ENCODE measurements around the gene LRRC8E.
A peak's percentile ranks its signal among the peaks of the same experiment; 100 is the strongest.

The LRRC8E gene

GRCh38 chr19:7868671-7869452 lies 19.4 kb upstream of the LRRC8E start:
- H3K9me3 ChIP-seq (replicated peaks in 1 of 11): no peaks in the 10 kb centered on the region
- no peaks in the 10 kb centered on the region for H3K36me3 ChIP-seq
- peaks cover 0 to 50% (median 21%) of the 10 kb centered on the region in 11 experiments; a peak in 16 of 22 replicates for H4K20me1 ChIP-seq
- TF ChIP-seq Cebpa-rat (IDR thresholded peaks at IDR 0.05): no peak
- H3K4me1 ChIP-seq: peaks cover 59 to 78% (median 74%) of the 10 kb centered on the region in 10 experiments
- H3K9ac ChIP-seq: peak overlapping the region; percentile 22 to 68 (median 44); a peak in 16 of 22 replicates
- peak overlapping the region; percentile 49 to 67 (median 57) for H3K4me3 ChIP-seq
- H3K4me2 ChIP-seq: peak overlapping the region; percentile 90 to 100 (median 96)
- peaks cover 15 to 39% (median 21%) of the 10 kb centered on the region in 11 experiments for H3K27me3 ChIP-seq
- peak overlapping the region in 8 of 11 experiments; percentile 8 to 39 (median 33); a peak in 8 of 22 replicates for H3K27ac ChIP-seq

GRCh38 chr19:7869453-7869909 lies 18.8 kb upstream of the LRRC8E start:
- H3K27me3 ChIP-seq: peaks cover 9 to 39% (median 15%) of the 10 kb centered on the region in 11 experiments; a peak in 20 of 22 replicates
- H3K36me3 ChIP-seq: no peaks in the 10 kb centered on the region
- H3K9me3 ChIP-seq (replicated peaks in 1 of 11): no peaks in the 10 kb centered on the region
- peak overlapping the region; percentile 49 to 67 (median 57) for H3K4me3 ChIP-seq
- peak overlapping the region; percentile 90 to 100 (median 96) for H3K4me2 ChIP-seq
- peaks cover 0 to 47% (median 17%) of the 10 kb centered on the region in 11 experiments; a peak in 12 of 22 replicates for H4K20me1 ChIP-seq
- peaks cover 57 to 78% (median 73%) of the 10 kb centered on the region in 10 experiments for H3K4me1 ChIP-seq
- no peak for TF ChIP-seq Cebpa-rat (IDR thresholded peaks at IDR 0.05)
- peak overlapping the region; percentile 22 to 68 (median 44); a peak in 16 of 22 replicates for H3K9ac ChIP-seq
- peak overlapping the region in 4 of 11 experiments; percentile 4 to 33 (median 32); a peak in 4 of 22 replicates for H3K27ac ChIP-seq

DNA sequence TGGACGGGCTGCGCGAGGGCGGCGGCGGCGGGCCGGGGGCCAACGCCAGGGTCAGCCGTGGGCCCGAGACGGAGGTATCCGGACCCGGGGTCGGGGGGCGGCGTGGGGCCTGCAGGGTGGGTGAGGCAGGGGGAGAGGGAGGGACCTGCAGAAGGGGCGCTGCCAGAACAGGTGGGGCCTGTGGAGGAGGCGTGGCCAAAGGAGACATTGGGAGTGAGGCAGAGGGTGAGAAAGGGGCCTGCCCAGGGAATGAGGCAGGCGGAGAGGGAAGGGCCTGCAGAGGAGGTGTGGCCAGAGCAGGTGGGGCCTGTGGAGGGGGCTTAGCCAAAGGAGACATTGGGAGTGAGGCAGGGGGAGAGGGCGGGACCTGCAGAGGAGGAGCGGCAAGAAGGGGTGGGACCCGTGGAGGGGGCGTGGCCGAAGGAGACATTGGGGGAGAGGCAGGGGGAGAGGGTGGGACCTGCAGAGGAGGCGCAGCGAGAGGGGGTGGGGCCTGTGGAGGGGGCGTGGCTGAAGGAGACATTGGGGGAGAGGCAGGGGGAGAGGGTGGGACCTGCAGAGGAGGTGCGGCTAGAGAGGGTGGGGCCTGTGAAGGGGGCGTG lies 18.3 kb upstream of the LRRC8E start:
- H3K36me3 ChIP-seq: no peaks in the 10 kb centered on the region
- H3K4me1 ChIP-seq: peaks cover 55 to 79% (median 73%) of the 10 kb centered on the region in 10 experiments
- peaks cover 0 to 47% (median 17%) of the 10 kb centered on the region in 11 experiments; a peak in 12 of 22 replicates for H4K20me1 ChIP-seq
- peaks cover 4 to 38% (median 10%) of the 10 kb centered on the region in 11 experiments; a peak in 19 of 22 replicates for H3K27me3 ChIP-seq
- TF ChIP-seq Cebpa-rat (IDR thresholded peaks at IDR 0.05): no peak
- peak overlapping the region in 9 of 11 experiments; percentile 22 to 68 (median 44); a peak in 10 of 22 replicates for H3K9ac ChIP-seq
- no peaks in the 10 kb centered on the region for H3K9me3 ChIP-seq (replicated peaks in 1 of 11)
- H3K27ac ChIP-seq: peak overlapping the region in 3 of 11 experiments; percentile 4 to 33 (median 30); a peak in 2 of 22 replicates
- peak overlapping the region; percentile 90 to 100 (median 96) for H3K4me2 ChIP-seq
- peak overlapping the region; percentile 49 to 67 (median 57) for H3K4me3 ChIP-seq

- H3K4me1 ChIP-seq: peaks cover 51 to 73% (median 70%) of the 10 kb centered on the region in 10 experiments
- H3K4me2 ChIP-seq: peak overlapping the region; percentile 69 to 99 (median 96)
- peaks cover 0 to 47% (median 14%) of the 10 kb centered on the region in 11 experiments; a peak in 12 of 22 replicates for H4K20me1 ChIP-seq
- no peaks in the 10 kb centered on the region for H3K36me3 ChIP-seq
- H3K27ac ChIP-seq: no peak overlapping the region
- peak overlapping the region in 2 of 10 experiments; percentile 45 to 48; a peak in 2 of 20 replicates for H3K4me3 ChIP-seq
- no peaks in the 10 kb centered on the region for H3K9me3 ChIP-seq (replicated peaks in 1 of 11)
- no peak for TF ChIP-seq Cebpa-rat (IDR thresholded peaks at IDR 0.05)
- H3K27me3 ChIP-seq: peaks cover 0 to 31% (median 2%) of the 10 kb centered on the region in 11 experiments; a peak in 11 of 22 replicates
- H3K9ac ChIP-seq: no peak overlapping the region
Observed at GRCh38 chr19:7870571-7871436, 17.5 kb upstream of the LRRC8E start.

DNA sequence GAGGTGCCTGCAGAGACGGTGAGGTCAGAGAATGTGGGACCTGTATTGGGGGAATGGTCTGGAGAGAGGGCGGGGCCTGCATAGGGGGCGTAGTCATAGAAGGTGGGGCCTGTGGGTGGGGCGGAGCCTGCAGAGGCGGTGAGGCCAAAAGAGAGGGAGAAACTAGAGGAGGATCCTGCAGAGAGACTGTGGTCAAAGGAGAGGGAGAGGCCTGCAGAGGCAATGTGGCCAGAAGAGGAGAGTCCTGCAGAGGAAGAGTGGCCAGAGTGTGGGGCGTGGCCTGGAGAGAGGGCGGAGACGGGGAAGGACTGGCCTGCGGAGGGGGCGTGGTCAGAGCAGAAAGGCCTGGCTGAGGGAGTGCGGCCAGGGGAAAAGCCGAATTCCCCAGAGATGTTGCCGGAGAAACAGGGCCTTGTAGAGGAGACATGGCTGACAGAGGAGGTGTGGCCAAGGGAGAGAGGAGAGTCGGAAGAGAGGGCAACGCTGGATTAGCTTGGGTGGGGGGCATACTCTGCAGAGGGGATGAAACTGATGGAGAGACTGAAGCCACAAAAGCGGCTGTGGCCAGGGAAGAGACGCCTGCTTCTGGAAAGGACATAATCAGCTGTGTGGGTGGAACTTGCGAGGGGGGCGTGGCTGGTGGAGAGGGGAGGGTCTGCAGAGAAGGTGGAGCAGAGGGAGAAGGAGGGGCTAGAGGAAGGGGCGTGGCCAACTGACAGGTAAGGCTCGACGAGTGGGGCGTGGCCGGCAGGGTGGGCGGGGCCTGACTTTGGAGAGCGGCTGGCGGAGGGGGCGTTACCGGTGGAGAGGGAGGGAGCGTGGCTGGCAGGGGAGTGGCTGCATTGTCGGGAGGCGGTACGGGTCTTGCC lies 16.6 kb upstream of the LRRC8E start:
- Histone ChIP-seq H3K9ac (peak overlapping the region in 4 of 11 experiments; percentile 21 to 60 (median 50); a peak in 6 of 22 replicates), H3K36me3 (no peaks in the 10 kb centered on the region), H3K27me3 (peaks cover 0 to 31% (median 0%) of the 10 kb centered on the region in 11 experiments; a peak in 10 of 22 replicates), H4K20me1 (peaks cover 0 to 44% (median 14%) of the 10 kb centered on the region in 11 experiments; a peak in 12 of 22 replicates), H3K4me3 (peak overlapping the region in 8 of 10 experiments; percentile 16 to 66 (median 48); a peak in 15 of 20 replicates), H3K27ac (peak overlapping the region in 7 of 11 experiments; percentile 17 to 63 (median 53); a peak in 11 of 22 replicates), H3K9me3 (replicated peaks in 1 of 11) (no peaks in the 10 kb centered on the region), H3K4me1 (peaks cover 51 to 73% (median 70%) of the 10 kb centered on the region in 10 experiments), H3K4me2 (peak overlapping the region; percentile 85 to 99 (median 98))
- no peak for TF ChIP-seq Cebpa-rat (IDR thresholded peaks at IDR 0.05)

GRCh38 chr19:7872306-7873204 lies 15.8 kb upstream of the LRRC8E start:
- Histone ChIP-seq H3K36me3 (no peaks in the 10 kb centered on the region), H3K4me1 (peaks cover 51 to 71% (median 68%) of the 10 kb centered on the region in 10 experiments), H3K4me3 (peak overlapping the region in 9 of 10 experiments; percentile 33 to 69 (median 50); a peak in 15 of 20 replicates), H4K20me1 (peaks cover 0 to 40% (median 10%) of the 10 kb centered on the region in 11 experiments; a peak in 12 of 22 replicates), H3K9ac (peak overlapping the region in 8 of 11 experiments; percentile 4 to 50 (median 29); a peak in 8 of 22 replicates), H3K4me2 (peak overlapping the region; percentile 85 to 99 (median 98)), H3K9me3 (replicated peaks in 1 of 11) (no peaks in the 10 kb centered on the region), H3K27me3 (peaks cover 0 to 29% (median 0%) of the 10 kb centered on the region in 11 experiments; a peak in 10 of 22 replicates), H3K27ac (peak overlapping the region in 4 of 11 experiments; percentile 13 to 34 (median 26); a peak in 3 of 22 replicates)
- no peak for TF ChIP-seq Cebpa-rat (IDR thresholded peaks at IDR 0.05)
